Measurements from ENCODE around the gene PCDHA9.

GRCh38 chr5:140855772-140856674 lies 7.8 kb downstream of the PCDHA9 start, which contains the start of gene PCDHA10:
- TF ChIP-seq CTCF (IDR thresholded peaks at IDR 0.05) (peak in 1 of 6 experiments; percentile 14), POLR2A (IDR thresholded peaks at IDR 0.05) (no peak)
